K562 (cell line): Measurements from ENCODE around the gene RET. TPM values are rescaled to one million over a fixed set of nuclear protein-coding genes. Genes with fewer than 3 reads are reported as not detected.

Source experiments
- ATAC-seq: fragments of 200-7000 bp; cut with Tn5 transposase; 3 replicates; pipeline ENCODE4 v1.9.1; 2020; ENCODE audit warnings: moderate library complexity
- BruUV-seq: library from RNA; stranded (reverse); fragments of 400-500 nt; replicated peaks from 2 replicates; lab custom pipeline; 2021; lab: Mats Ljungman, UMichigan
- CTCF ChIA-PET: fragments of 300-600 bp; formaldehyde crosslinking; extraction: SDS; loops from one replicate; lab custom pipeline; 2021; ENCODE audit warnings: low intra/inter-chr PET ratio; lab: Yijun Ruan, JAX
- POLR2A ChIA-PET: fragments of 300-600, 350-650 bp; sonication (Branson Sonifier 250); formaldehyde crosslinking; extraction: SDS; loops from one replicate; lab custom pipeline; 2021; ENCODE audit warnings: antibody characterized with exemption, inconsistent platforms; lab: Yijun Ruan, JAX
- DNase-seq, 4 experiments: peaks; one replicate each; pipeline versions ENCODE4 v3.0.0 to v3.0.0-alpha.2; 2011 to 2018; ENCODE audit warnings: low spot score in 3 of 4, mixed read lengths in 3 of 4; ENCODE audit errors: extremely low read depth in 1 of 4
- FAIRE-seq: peaks from 2 replicates; lab custom pipeline; 2011; peaks lifted over from hg19 to GRCh38; lab: Jason Lieb, UNC
- H2AFZ ChIP-seq: 2 replicates; pipeline ENCODE4 v1.6.0; 2011; ENCODE audit warnings: low read depth, low read length, control low read depth, inconsistent platforms
- H3K27ac ChIP-seq: fragments of 200-600 bp; 3 replicates; pipeline ENCODE4 v1.8.0; 2011; ENCODE audit warnings: low read depth, mild to moderate bottlenecking, control low read depth, inconsistent platforms, low read length, moderate library complexity, mixed read lengths; ENCODE audit errors: extremely low read depth
- H3K27me3 ChIP-seq, 2 experiments: fragments of 300-600 bp in 1 of 2; 2 replicates in 1 of 2; 3 replicates in 1 of 2; pipeline versions ENCODE4 v1.6.0 to v1.8.0; 2011; ENCODE audit warnings: inconsistent platforms in 2 of 2, low read length in 2 of 2, mild to moderate bottlenecking in 1 of 2, mixed read lengths in 1 of 2, moderate library complexity in 1 of 2; ENCODE audit not compliant: control insufficient read depth in 2 of 2, insufficient read depth in 2 of 2
- H3K36me3 ChIP-seq: fragments of 300-600 bp; 3 replicates; pipeline ENCODE4 v1.8.0; 2011; ENCODE audit warnings: mild to moderate bottlenecking, low read length, inconsistent platforms; ENCODE audit not compliant: control insufficient read depth, insufficient read depth
- H3K4me1 ChIP-seq, 2 experiments: fragments of 200-600 bp in 1 of 2; replicated peaks in 1 of 2; 2 replicates in 1 of 2; 3 replicates in 1 of 2; pipeline versions ENCODE4 v1.5.1 to v1.8.0; 2011; ENCODE audit warnings: inconsistent platforms in 2 of 2, low read length in 2 of 2, mild to moderate bottlenecking in 1 of 2, mixed read lengths in 1 of 2, moderate library complexity in 1 of 2; ENCODE audit not compliant: control insufficient read depth in 2 of 2, insufficient read depth in 2 of 2
- H3K4me2 ChIP-seq: 2 replicates; pipeline ENCODE4 v1.6.1; 2011; ENCODE audit warnings: low read length, control low read depth, inconsistent platforms, mixed read lengths; ENCODE audit not compliant: insufficient read depth
- H3K4me3 ChIP-seq: fragments of 200-600 bp; sonication (generic), shearing (Covaris generic); 2 replicates; pipeline ENCODE4 v1.5.1; 2016; ENCODE audit warnings: control low read depth, inconsistent platforms
- H3K79me2 ChIP-seq: fragments of 200-600 bp; 3 replicates; pipeline ENCODE4 v1.8.0; 2011; ENCODE audit warnings: low read length, inconsistent platforms; ENCODE audit not compliant: control insufficient read depth, insufficient read depth
- H3K9ac ChIP-seq, 2 experiments: 2 replicates each; pipeline versions ENCODE4 v1.6.0 to v1.6.1; 2011; ENCODE audit warnings: low read depth in 2 of 2, low read length in 2 of 2, control low read depth in 1 of 2, inconsistent platforms in 1 of 2, mild to moderate bottlenecking in 1 of 2, mixed read lengths in 1 of 2; ENCODE audit not compliant: insufficient read depth in 1 of 2
- H3K9me1 ChIP-seq: one replicate; pipeline ENCODE4 v1.6.0; 2011; ENCODE audit warnings: inconsistent platforms, mild to moderate bottlenecking, low read length, moderate library complexity; ENCODE audit not compliant: control insufficient read depth, insufficient read depth
- H3K9me3 ChIP-seq: replicated peaks from 2 replicates; pipeline ENCODE4 v1.5.1; 2011; ENCODE audit warnings: low read depth, low read length, inconsistent platforms; ENCODE audit not compliant: control insufficient read depth, insufficient read depth
- H4K20me1 ChIP-seq: replicated peaks from 2 replicates; pipeline ENCODE4 v1.6.1; 2011; ENCODE audit warnings: low read length, inconsistent platforms, mixed read lengths; ENCODE audit not compliant: control insufficient read depth, insufficient read depth
- ETS2 ChIP-seq: IDR thresholded peaks from 2 replicates; pipeline ENCODE4 v1.6.1; 2016; ENCODE audit warnings: borderline replicate concordance, missing genetic modification characterization, mild to moderate bottlenecking, moderate library complexity, missing compliant biosample characterization; ENCODE audit not compliant: poor library complexity, severe bottlenecking
- HNRNPK ChIP-seq: fragments of 200-400 bp; formaldehyde crosslinking; IDR thresholded peaks from one replicate; pipeline ENCODE4 v1.6.1; 2018; ENCODE audit warnings: mild to moderate bottlenecking, low read depth, low read length; ENCODE audit not compliant: poor library complexity, severe bottlenecking
- HOXB6 ChIP-seq: fragments of 250-450 bp; sonication (Bioruptor Pico); IDR thresholded peaks from 2 replicates; pipeline ENCODE4 v1.5.1; 2022; ENCODE audit warnings: mild to moderate bottlenecking, borderline replicate concordance
- KDM2B ChIP-seq: fragments of 250-450 bp; sonication (Bioruptor Pico); IDR thresholded peaks from 2 replicates; pipeline ENCODE4 v1.8.0; 2021; ENCODE audit warnings: mild to moderate bottlenecking, moderate library complexity
- KDM4B ChIP-seq, 2 experiments: fragments of 450-650 bp in 1 of 2; sonication (generic) in 1 of 2; IDR thresholded peaks; 2 replicates each; pipeline ENCODE4 v1.6.1; 2016 to 2017; ENCODE audit warnings: borderline replicate concordance in 2 of 2, antibody characterized with exemption in 1 of 2, low read depth in 1 of 2, mild to moderate bottlenecking in 1 of 2
- MAFF ChIP-seq: IDR thresholded peaks from 2 replicates; pipeline ENCODE4 v1.6.1; 2012; ENCODE audit warnings: low read length, improper control_type of control experiment
- MAFG ChIP-seq: fragments of 450-650 bp; conservative IDR thresholded peaks from 2 replicates; pipeline ENCODE4 v1.6.1; 2016; ENCODE audit warnings: missing genetic modification characterization, missing compliant biosample characterization
- MXD1 ChIP-seq: fragments of 250-450 bp; sonication (Bioruptor Pico); IDR thresholded peaks from 2 replicates; pipeline ENCODE4 v1.8.0; 2021; ENCODE audit warnings: borderline replicate concordance, mild to moderate bottlenecking, moderate library complexity; ENCODE audit not compliant: poor library complexity, severe bottlenecking
- NCOR1 ChIP-seq: fragments of 450-650 bp; IDR thresholded peaks from 2 replicates; pipeline ENCODE4 v1.6.1; 2016; ENCODE audit warnings: mild to moderate bottlenecking, moderate library complexity
- NELFE ChIP-seq: IDR thresholded peaks from 2 replicates; pipeline ENCODE4 v1.6.1; 2011; ENCODE audit warnings: mild to moderate bottlenecking; ENCODE audit not compliant: insufficient read depth, insufficient read length
- NFE2L1 ChIP-seq: fragments of 450-650 bp; IDR thresholded peaks from 2 replicates; pipeline ENCODE4 v1.6.1; 2016; ENCODE audit warnings: missing genetic modification characterization, low read depth, mild to moderate bottlenecking, missing compliant biosample characterization, moderate library complexity, borderline replicate concordance
- NR4A1 ChIP-seq, 2 experiments: fragments of 250-450 bp in 1 of 2; fragments of 450-650 bp in 1 of 2; sonication (Bioruptor Pico) in 1 of 2; IDR thresholded peaks; 2 replicates each; pipeline versions ENCODE4 v1.4.0 to v1.6.1; 2016 to 2020; ENCODE audit warnings: mild to moderate bottlenecking in 2 of 2, missing compliant biosample characterization in 1 of 2, missing genetic modification characterization in 1 of 2, moderate library complexity in 1 of 2
- SMC3 ChIP-seq: conservative IDR thresholded peaks from 2 replicates; pipeline ENCODE4 v1.6.1; 2011; ENCODE audit warnings: low read depth, low read length, improper control_type of control experiment; ENCODE audit not compliant: insufficient read depth
- SRF ChIP-seq, 2 experiments: fragments of 250-450, 450-650 bp in 1 of 2; sonication (Bioruptor Pico) in 1 of 2; sonication (generic) in 1 of 2; formaldehyde crosslinking; IDR thresholded peaks; 2 replicates each; pipeline versions ENCODE4 v1.5.0 to v1.5.1; 2020 to 2022; ENCODE audit warnings: mild to moderate bottlenecking in 1 of 2, missing genetic modification reagents in 1 of 2
- SRSF7 ChIP-seq: fragments of 200-400 bp; formaldehyde crosslinking; optimal IDR thresholded peaks from 2 replicates; pipeline ENCODE3; 2017; ENCODE audit warnings: mild to moderate bottlenecking, low read depth, low read length
- VEZF1 ChIP-seq: fragments of 200-800 bp; sonication (Bioruptor generic); IDR thresholded peaks from 2 replicates; pipeline ENCODE4 v1.6.1; 2017; ENCODE audit warnings: missing genetic modification characterization, missing compliant biosample characterization
- ZNF431 ChIP-seq: sonication (generic); formaldehyde crosslinking; IDR thresholded peaks from 2 replicates; pipeline ENCODE4 v1.8.0; 2022; ENCODE audit warnings: mild to moderate bottlenecking, missing genetic modification reagents
- ZNF766 ChIP-seq: fragments of 200-800 bp; sonication (Bioruptor generic); conservative IDR thresholded peaks from 2 replicates; pipeline ENCODE4 v1.6.1; 2016; ENCODE audit warnings: missing genetic modification characterization, missing compliant biosample characterization
- WGBS: fragments of 100-300 bp; shearing (Covaris generic); methylation state at CpG from one replicate; pipeline ENCODE4 v1.1.6; 2016; ENCODE audit warnings: low coverage, mixed read lengths; ENCODE audit not compliant: insufficient coverage; ENCODE audit errors: missing lambda C conversion rate; 5-methylcytosine and 5-hydroxymethylcytosine counted together
- in situ Hi-C: fragments of 300-500 bp; cut with MboI; formaldehyde crosslinking; loops from 4 replicates; pipeline ENCODE4 v1.15.0; 2018; ENCODE audit warnings: inconsistent platforms, mixed read lengths
- intact Hi-C: fragments of 100-400 bp; cut with micrococcal nuclease; formaldehyde crosslinking; loops from 2 replicates; pipeline ENCODE4 v1.14.2; 2022
- polyA plus RNA-seq, 8 experiments: library from polyadenylated mRNA; depleted of rRNA in 4 of 8; stranded (reverse) in 5 of 8; unstranded in 3 of 8; fragments of >200 nt; fragmentation: Nextera tagmentation in 2 of 8; fragmentation: Illumina TruSeq in 1 of 8; extraction: Ambion mirVana in 2 of 8; extraction: Trizol in 1 of 8; gene quantifications; 2 replicates each; pipeline versions ENCODE4 v1.2.1 to v1.2.3, GENCODE V29; 2011 to 2014; ENCODE audit warnings: inconsistent platforms in 1 of 8, missing spikeins in 1 of 8
- total RNA-seq, 7 experiments: library from RNA; depleted of rRNA in 6 of 7; stranded (reverse); fragments of >200 nt in 6 of 7; fragmentation: Illumina TruSeq in 2 of 7; extraction: Trizol in 2 of 7; gene quantifications; 2 replicates each; pipeline versions ENCODE4 v1.2.1 to v1.2.3, GENCODE V29; 2011 to 2021; ENCODE audit warnings: low replicate concordance in 1 of 7

Gene RET
- total and polyA plus RNA-seq, 9 of the 15 experiments (the other 6 are each of a cell fraction or from before 2014, with no cell fraction given) = 0.04 to 0.05 TPM; not detected in 7

- H4K20me1 ChIP-seq = 0 out of 2 replicates have a peak, but pooled peaks cover 4% of the 10 kb centered on the region
- H3K4me1 ChIP-seq = peaks cover 0 to 22% of the 10 kb centered on the region in 2 experiments; a peak in 2 of 5 replicates
- H3K4me2 ChIP-seq = no peak overlapping the region
- no TSS peak for BruUV-seq
- no peaks in the 10 kb centered on the region for H3K36me3 ChIP-seq
- ChIA-PET POLR2A (interaction anchor here (0.6 to 1.2 kb wide), 4 partner anchors 9 to 1265 kb away, joined by 3 to 4 read pairs (median 3); no protein-coding TSS in a partner anchor), CTCF (no interaction called here)
- no peak overlapping the region for H3K9ac ChIP-seq
- in situ Hi-C loops = no loop called here
- intact Hi-C loops = no loop called here
- WGBS = 0% methylated on average over 17 of the region's 19 CpGs
- peaks cover 19 to 52% of the 10 kb centered on the region in 2 experiments; a peak in 4 of 5 replicates for H3K27me3 ChIP-seq
- H3K9me1 ChIP-seq = no peaks in the 10 kb centered on the region
- FAIRE-seq (no peak), DNase-seq (no peak), ATAC-seq (no peak)
- no peaks in the 10 kb centered on the region for H3K79me2 ChIP-seq
- H3K27ac ChIP-seq = no peak overlapping the region
- H3K9me3 ChIP-seq = no peaks in the 10 kb centered on the region
- no peak overlapping the region for H3K4me3 ChIP-seq
- no peak overlapping the region for H2AFZ ChIP-seq
- TF ChIP-seq NELFE = no peak
- no peak for TF ChIP-seq HNRNPK
- TF ChIP-seq MXD1 (CRISPR knock-in tag) = no peak
- TF ChIP-seq ZNF766 (CRISPR knock-in tag) = no peak
- no peak for TF ChIP-seq HOXB6 (CRISPR knock-in tag)
- no peak for TF ChIP-seq SRSF7
- TF ChIP-seq ZNF431 (CRISPR knock-in tag) = no peak
- TF ChIP-seq NR4A1 (CRISPR knock-in tag; IDR thresholded peaks at IDR 0.05) = no peak
- TF ChIP-seq NR4A1 (tag; IDR thresholded peaks at IDR 0.05) = no peak
- no peak for TF ChIP-seq SRF (CRISPR knock-in tag; IDR thresholded peaks at IDR 0.05)
- TF ChIP-seq MAFG (tag) = no peak
- TF ChIP-seq NCOR1 = no peak
- no peak for TF ChIP-seq NFE2L1 (tag)
- no peak for TF ChIP-seq KDM2B (CRISPR knock-in tag)
- no peak for TF ChIP-seq ETS2 (tag)
- TF ChIP-seq MAFF = no peak
- no peak for TF ChIP-seq KDM4B (IDR thresholded peaks at IDR 0.05; ENCODE audit: borderline replicate concordance in 2 of 2, low read depth in 1 of 2)
- no peak for TF ChIP-seq SMC3
- no peak for TF ChIP-seq VEZF1 (CRISPR knock-in tag)
Observed at GRCh38 chr10:43102063-43102828, 25.4 kb downstream of the RET start.
